ENCODE results near the gene NT5C3B. TPM values are rescaled to one million over a fixed set of nuclear protein-coding genes. Genes with fewer than 3 reads are reported as not detected.
"Not testable (repeated sequence)": the region's sequence is repeated elsewhere in the genome, so short reads cannot be mapped to it uniquely, and the experiment has no call there.

NT5C3B gene
- total and polyA plus RNA-seq, 2 donors (not counting 1 experiment from before 2014, with no cell fraction given): 49.6 to 50.1 TPM

- no peaks in the 10 kb centered on the region for H3K27me3 Mint-ChIP-seq
- intact Hi-C loops (cut with micrococcal nuclease): loop anchor here (1.0 kb wide), 1 partner anchor 30 kb away; the partner anchor contains the start of gene KLHL11
- peak overlapping the region; percentile 92 for H3K4me3 Mint-ChIP-seq
- Histone ChIP-seq H3K27ac (ENCODE audit: low read length in 2 of 2) (peak overlapping the region in 1 of 2 donors; percentile 62), H3K9ac (ENCODE audit: low read length) (peak overlapping the region; percentile 88), H3K4me3 (ENCODE audit: control extremely low read depth in 1 of 5, extremely low read depth in 1 of 5, insufficient read depth in 1 of 5, low read depth in 2 of 5, low read length in 4 of 5) (peak overlapping the region; percentile 21 to 80 (median 67)), H4K20me1 (ENCODE audit: control insufficient read depth, insufficient read depth, low read length, poor library complexity, severe bottlenecking) (no peaks in the 10 kb centered on the region), H3K4me2 (replicated peaks; ENCODE audit: low read depth, low read length, poor library complexity, severe bottlenecking) (peak overlapping the region; percentile 90), H3K4me1 (ENCODE audit: control insufficient read depth in 2 of 2, insufficient read depth in 2 of 2, low read length in 2 of 2) (peaks cover 12 to 14% of the 10 kb centered on the region in 2 donors), H3K27me3 (replicated peaks in 1 of 4; ENCODE audit: control extremely low read depth in 1 of 4, control insufficient read depth in 3 of 4, insufficient read depth in 4 of 4, low read length in 3 of 4) (peaks cover 0 to 13% (median 0%) of the 10 kb centered on the region in 4 experiments), H3K9me3 (ENCODE audit: control extremely low read depth in 1 of 3, control insufficient read depth in 2 of 3, insufficient read depth in 1 of 3, low read length in 2 of 3) (no peaks in the 10 kb centered on the region), H2AFZ (ENCODE audit: insufficient read depth, low read depth, low read length, poor library complexity, severe bottlenecking) (peak overlapping the region; percentile 97), H3K36me3 (replicated peaks in 1 of 2; ENCODE audit: control extremely low read depth in 1 of 2, control insufficient read depth in 1 of 2, extremely low read depth in 1 of 2, insufficient read depth in 2 of 2, low read length in 1 of 2) (peaks cover 0 to 19% of the 10 kb centered on the region in 2 experiments), H3K79me2 (ENCODE audit: control insufficient read depth, insufficient read depth, low read length) (peaks cover 7% of the 10 kb centered on the region)
- ChIA-PET CTCF (interaction anchor here (1.0 to 1.1 kb wide), 3 partner anchors 29 to 98 kb away, joined by 3 to 4 read pairs (median 3); no protein-coding TSS in a partner anchor), POLR2A (interaction anchor here (0.6 to 1.1 kb wide), 3 partner anchors 30 to 1933 kb away, joined by 3 to 5 read pairs (median 4); partner anchors contain the start of genes KLHL11 and ODAD4)
- WGBS (ENCODE audit: insufficient coverage): 8% methylated on average over 7 of the region's 13 CpGs
- peak overlapping the region; percentile 85 for H3K27ac Mint-ChIP-seq
- ATAC-seq (ENCODE audit: low read depth) (peak; percentile 31), DNase-seq (no peak)
- no peak for TF ChIP-seq CTCF (IDR thresholded peaks at IDR 0.05)
- TF ChIP-seq EZH2 (IDR thresholded peaks at IDR 0.05; ENCODE audit: borderline replicate concordance, insufficient read depth, low read depth, low read length, poor library complexity, severe bottlenecking): no peak
- H3K9me3 Mint-ChIP-seq (ENCODE audit: insufficient read depth): no peaks in the 10 kb centered on the region
- H3K4me1 Mint-ChIP-seq: peaks cover 13% of the 10 kb centered on the region
These were observed 725 bp downstream of the NT5C3B start for GRCh38 chr17:41835214-41835799.

- H4K20me1 ChIP-seq (ENCODE audit: control insufficient read depth, insufficient read depth, low read length, poor library complexity, severe bottlenecking); H3K9me3 ChIP-seq (ENCODE audit: control extremely low read depth in 1 of 3, control insufficient read depth in 2 of 3, insufficient read depth in 1 of 3, low read length in 2 of 3); H3K79me2 ChIP-seq (ENCODE audit: control insufficient read depth, insufficient read depth, low read length); intact Hi-C loops (cut with micrococcal nuclease); H3K27me3 ChIP-seq (replicated peaks in 1 of 4; ENCODE audit: control extremely low read depth in 1 of 4, control insufficient read depth in 3 of 4, insufficient read depth in 4 of 4, low read length in 3 of 4); H3K4me3 ChIP-seq (ENCODE audit: control extremely low read depth in 1 of 5, extremely low read depth in 1 of 5, insufficient read depth in 1 of 5, low read depth in 2 of 5, low read length in 4 of 5); ATAC-seq (ENCODE audit: low read depth); H3K4me1 Mint-ChIP-seq; H3K9ac ChIP-seq (ENCODE audit: low read length); H3K9me3 Mint-ChIP-seq (ENCODE audit: insufficient read depth); H3K4me2 ChIP-seq (replicated peaks; ENCODE audit: low read depth, low read length, poor library complexity, severe bottlenecking); H3K4me3 Mint-ChIP-seq; CTCF ChIA-PET; H3K27ac Mint-ChIP-seq; H3K4me1 ChIP-seq (ENCODE audit: control insufficient read depth in 2 of 2, insufficient read depth in 2 of 2, low read length in 2 of 2); DNase-seq; H3K27ac ChIP-seq (ENCODE audit: low read length in 2 of 2); POLR2A ChIA-PET; H2AFZ ChIP-seq (ENCODE audit: insufficient read depth, low read depth, low read length, poor library complexity, severe bottlenecking); H3K27me3 Mint-ChIP-seq: not testable (repeated sequence)
- H3K36me3 ChIP-seq (replicated peaks in 1 of 2; ENCODE audit: control extremely low read depth in 1 of 2, control insufficient read depth in 1 of 2, extremely low read depth in 1 of 2, insufficient read depth in 2 of 2, low read length in 1 of 2): peaks cover 0 to 38% of the 10 kb centered on the region in 2 experiments
- 86% methylated on average over 10 of the region's 10 CpGs for WGBS (ENCODE audit: insufficient coverage)
These were observed 6.1 kb downstream of the NT5C3B start for GRCh38 chr17:41829961-41830360.
